HL-60 (cell line): ENCODE measurements around the gene FMR1NB.

Experiments
- DNase-seq, 2 experiments: peaks; one replicate each; pipeline ENCODE4 v3.0.0-alpha.2; 2010 to 2020; ENCODE audit warnings: low read depth in 1 of 2, low spot score in 1 of 2
- H3K27ac ChIP-seq: fragments of 250-450 bp; sonication (Bioruptor Pico); replicated peaks from 2 replicates; pipeline ENCODE4 v1.5.1; 2020; ENCODE audit warnings: mild to moderate bottlenecking, moderate library complexity
- H3K27me3 ChIP-seq: fragments of 250-450 bp; sonication (Bioruptor Pico); 2 replicates; pipeline ENCODE4 v1.5.1; 2021; ENCODE audit warnings: mild to moderate bottlenecking, moderate library complexity; ENCODE audit not compliant: insufficient read depth, poor library complexity, severe bottlenecking
- H3K4me3 ChIP-seq: replicated peaks from 2 replicates; pipeline ENCODE4 v1.5.1; 2011; ENCODE audit warnings: mild to moderate bottlenecking, control low read depth, low read length; ENCODE audit not compliant: insufficient read depth
- GABPA ChIP-seq: IDR thresholded peaks from 2 replicates; pipeline ENCODE4 v1.6.1; 2012; ENCODE audit warnings: low read depth
- POLR2AphosphoS5 ChIP-seq: IDR thresholded peaks from 2 replicates; pipeline ENCODE4 v1.6.1; 2012; ENCODE audit warnings: low read depth
- SPI1 ChIP-seq: IDR thresholded peaks from 2 replicates; pipeline ENCODE4 v1.6.1; 2012; ENCODE audit warnings: low read depth, mild to moderate bottlenecking, borderline replicate concordance
- TF ChIP-seq, protein P1 (sequence below): IDR thresholded peaks from 2 replicates; pipeline ENCODE4 v1.6.1; 2012; ENCODE audit warnings: low read depth; ENCODE audit not compliant: insufficient replicate concordance
- TF ChIP-seq, protein P2 (sequence below): IDR thresholded peaks from one replicate; pipeline ENCODE4 v1.5.1; 2011; ENCODE audit warnings: low read length, control low read depth, inconsistent platforms; ENCODE audit not compliant: insufficient read depth

FMR1NB gene

GRCh38 chrX:147953976-147954375, 27.2 kb upstream of the FMR1NB start:
- H3K27me3 ChIP-seq, result no peaks in the 10 kb centered on the region
- H3K4me3 ChIP-seq, result no peak overlapping the region
- no peak for DNase-seq
- TF ChIP-seq, protein P1, sequence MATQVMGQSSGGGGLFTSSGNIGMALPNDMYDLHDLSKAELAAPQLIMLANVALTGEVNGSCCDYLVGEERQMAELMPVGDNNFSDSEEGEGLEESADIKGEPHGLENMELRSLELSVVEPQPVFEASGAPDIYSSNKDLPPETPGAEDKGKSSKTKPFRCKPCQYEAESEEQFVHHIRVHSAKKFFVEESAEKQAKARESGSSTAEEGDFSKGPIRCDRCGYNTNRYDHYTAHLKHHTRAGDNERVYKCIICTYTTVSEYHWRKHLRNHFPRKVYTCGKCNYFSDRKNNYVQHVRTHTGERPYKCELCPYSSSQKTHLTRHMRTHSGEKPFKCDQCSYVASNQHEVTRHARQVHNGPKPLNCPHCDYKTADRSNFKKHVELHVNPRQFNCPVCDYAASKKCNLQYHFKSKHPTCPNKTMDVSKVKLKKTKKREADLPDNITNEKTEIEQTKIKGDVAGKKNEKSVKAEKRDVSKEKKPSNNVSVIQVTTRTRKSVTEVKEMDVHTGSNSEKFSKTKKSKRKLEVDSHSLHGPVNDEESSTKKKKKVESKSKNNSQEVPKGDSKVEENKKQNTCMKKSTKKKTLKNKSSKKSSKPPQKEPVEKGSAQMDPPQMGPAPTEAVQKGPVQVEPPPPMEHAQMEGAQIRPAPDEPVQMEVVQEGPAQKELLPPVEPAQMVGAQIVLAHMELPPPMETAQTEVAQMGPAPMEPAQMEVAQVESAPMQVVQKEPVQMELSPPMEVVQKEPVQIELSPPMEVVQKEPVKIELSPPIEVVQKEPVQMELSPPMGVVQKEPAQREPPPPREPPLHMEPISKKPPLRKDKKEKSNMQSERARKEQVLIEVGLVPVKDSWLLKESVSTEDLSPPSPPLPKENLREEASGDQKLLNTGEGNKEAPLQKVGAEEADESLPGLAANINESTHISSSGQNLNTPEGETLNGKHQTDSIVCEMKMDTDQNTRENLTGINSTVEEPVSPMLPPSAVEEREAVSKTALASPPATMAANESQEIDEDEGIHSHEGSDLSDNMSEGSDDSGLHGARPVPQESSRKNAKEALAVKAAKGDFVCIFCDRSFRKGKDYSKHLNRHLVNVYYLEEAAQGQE, result no peak
- H3K27ac ChIP-seq, result no peak overlapping the region

DNA sequence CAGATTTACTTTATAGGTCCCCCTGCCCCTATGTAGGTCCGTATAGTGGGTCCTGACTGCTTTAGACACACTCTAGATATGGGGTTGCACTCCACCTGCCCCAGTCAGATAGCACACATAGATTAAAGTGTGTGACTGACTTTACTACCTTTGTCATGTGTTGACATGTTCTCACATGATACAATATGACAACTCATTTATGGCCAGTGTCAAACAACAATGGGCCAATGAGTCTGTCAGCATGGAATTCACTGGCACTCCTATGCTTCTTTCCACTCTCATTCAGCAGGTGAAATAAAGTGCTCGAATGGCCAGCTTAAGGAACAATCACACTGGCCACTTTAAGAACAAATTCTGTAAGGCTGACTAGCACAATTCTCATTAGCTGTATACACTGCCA, 23.8 kb upstream of the FMR1NB start:
- Histone ChIP-seq H3K27ac (no peak overlapping the region), H3K27me3 (no peaks in the 10 kb centered on the region), H3K4me3 (no peak overlapping the region)
- TF ChIP-seq, protein P1, result no peak
- TF ChIP-seq SPI1 (no peak), GABPA (no peak), POLR2AphosphoS5 (no peak)
- TF ChIP-seq, protein P2, sequence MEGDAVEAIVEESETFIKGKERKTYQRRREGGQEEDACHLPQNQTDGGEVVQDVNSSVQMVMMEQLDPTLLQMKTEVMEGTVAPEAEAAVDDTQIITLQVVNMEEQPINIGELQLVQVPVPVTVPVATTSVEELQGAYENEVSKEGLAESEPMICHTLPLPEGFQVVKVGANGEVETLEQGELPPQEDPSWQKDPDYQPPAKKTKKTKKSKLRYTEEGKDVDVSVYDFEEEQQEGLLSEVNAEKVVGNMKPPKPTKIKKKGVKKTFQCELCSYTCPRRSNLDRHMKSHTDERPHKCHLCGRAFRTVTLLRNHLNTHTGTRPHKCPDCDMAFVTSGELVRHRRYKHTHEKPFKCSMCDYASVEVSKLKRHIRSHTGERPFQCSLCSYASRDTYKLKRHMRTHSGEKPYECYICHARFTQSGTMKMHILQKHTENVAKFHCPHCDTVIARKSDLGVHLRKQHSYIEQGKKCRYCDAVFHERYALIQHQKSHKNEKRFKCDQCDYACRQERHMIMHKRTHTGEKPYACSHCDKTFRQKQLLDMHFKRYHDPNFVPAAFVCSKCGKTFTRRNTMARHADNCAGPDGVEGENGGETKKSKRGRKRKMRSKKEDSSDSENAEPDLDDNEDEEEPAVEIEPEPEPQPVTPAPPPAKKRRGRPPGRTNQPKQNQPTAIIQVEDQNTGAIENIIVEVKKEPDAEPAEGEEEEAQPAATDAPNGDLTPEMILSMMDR, result no peak
- no peak for DNase-seq

DNA sequence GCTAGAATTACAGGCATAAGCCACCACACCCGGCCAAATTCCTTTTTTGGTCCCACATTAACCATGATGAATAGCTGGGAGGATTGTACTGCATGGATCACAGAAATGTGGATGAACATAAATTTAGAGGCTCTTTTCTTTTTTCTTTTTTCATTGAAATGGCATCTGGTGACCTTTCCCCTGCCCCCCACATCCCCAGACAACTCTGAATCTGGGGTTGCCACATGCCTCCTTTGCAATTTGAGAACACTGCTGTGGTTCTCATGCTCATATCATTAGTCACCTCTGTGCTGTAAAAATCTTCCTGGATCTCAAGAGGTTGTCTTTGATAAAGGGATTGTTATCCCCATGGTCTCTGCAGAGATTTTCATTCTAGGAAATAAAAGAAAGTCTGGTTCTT, 22.8 kb upstream of the FMR1NB start:
- Histone ChIP-seq H3K4me3 (no peak overlapping the region), H3K27me3 (no peaks in the 10 kb centered on the region), H3K27ac (no peak overlapping the region)
- no peak for DNase-seq
- TF ChIP-seq, protein P2, result no peak
- TF ChIP-seq, protein P1, result no peak
- TF ChIP-seq GABPA, result no peak
- TF ChIP-seq SPI1, result no peak
- TF ChIP-seq POLR2AphosphoS5, result no peak

GRCh38 chrX:147960722-147961121, 20.4 kb upstream of the FMR1NB start:
- H3K27me3 ChIP-seq, result no peaks in the 10 kb centered on the region
- no peak for DNase-seq
- no peak for TF ChIP-seq POLR2AphosphoS5
- no peak for TF ChIP-seq GABPA
- TF ChIP-seq, protein P2, result no peak
- TF ChIP-seq SPI1, result no peak
- TF ChIP-seq, protein P1, result no peak
- H3K27ac ChIP-seq, result no peak overlapping the region
- H3K4me3 ChIP-seq, result no peak overlapping the region
